Vagina (tissue), 2 donors: ENCODE measurements around the gene ZNF680.

ENCODE experiments used
- POLR2A ChIP-seq, 2 donors: fragments of 450-650 bp; IDR thresholded peaks; one replicate each; pipeline ENCODE4 v1.6.1; 2017; ENCODE audit warnings: antibody characterized with exemption in 2 of 2, mild to moderate bottlenecking in 2 of 2, moderate library complexity in 2 of 2
- TF ChIP-seq, protein P1 (sequence below), 3 experiments: fragments of 450-650 bp in 2 of 3; fragments of 200-600 bp in 1 of 3; sonication (generic) in 1 of 3; IDR thresholded peaks; one replicate each; pipeline ENCODE4 v1.5.1; 2017 to 2019; ENCODE audit warnings: antibody characterized with exemption in 3 of 3, mild to moderate bottlenecking in 2 of 3, moderate library complexity in 2 of 3

DNA sequence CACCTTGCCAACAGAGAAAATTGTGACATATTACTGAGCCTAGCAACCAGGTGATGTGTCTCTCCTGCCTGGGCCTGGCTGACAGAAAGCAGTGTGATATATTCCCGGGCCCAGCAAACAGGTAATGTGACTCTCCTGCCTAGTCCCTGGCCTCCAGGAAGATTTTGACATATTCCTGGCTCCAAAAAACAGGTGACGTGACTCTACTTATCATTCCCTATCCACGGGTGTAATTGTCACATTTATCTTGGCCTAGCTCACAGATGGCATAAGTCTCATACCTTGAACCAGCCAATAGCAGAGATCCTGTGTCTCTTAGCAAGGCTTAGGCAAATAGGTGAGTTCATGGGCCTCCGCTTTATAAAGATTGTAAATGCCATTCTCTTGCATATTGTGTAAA, 49.6 kb upstream of the ZNF680 start:
- TF ChIP-seq, protein P1, sequence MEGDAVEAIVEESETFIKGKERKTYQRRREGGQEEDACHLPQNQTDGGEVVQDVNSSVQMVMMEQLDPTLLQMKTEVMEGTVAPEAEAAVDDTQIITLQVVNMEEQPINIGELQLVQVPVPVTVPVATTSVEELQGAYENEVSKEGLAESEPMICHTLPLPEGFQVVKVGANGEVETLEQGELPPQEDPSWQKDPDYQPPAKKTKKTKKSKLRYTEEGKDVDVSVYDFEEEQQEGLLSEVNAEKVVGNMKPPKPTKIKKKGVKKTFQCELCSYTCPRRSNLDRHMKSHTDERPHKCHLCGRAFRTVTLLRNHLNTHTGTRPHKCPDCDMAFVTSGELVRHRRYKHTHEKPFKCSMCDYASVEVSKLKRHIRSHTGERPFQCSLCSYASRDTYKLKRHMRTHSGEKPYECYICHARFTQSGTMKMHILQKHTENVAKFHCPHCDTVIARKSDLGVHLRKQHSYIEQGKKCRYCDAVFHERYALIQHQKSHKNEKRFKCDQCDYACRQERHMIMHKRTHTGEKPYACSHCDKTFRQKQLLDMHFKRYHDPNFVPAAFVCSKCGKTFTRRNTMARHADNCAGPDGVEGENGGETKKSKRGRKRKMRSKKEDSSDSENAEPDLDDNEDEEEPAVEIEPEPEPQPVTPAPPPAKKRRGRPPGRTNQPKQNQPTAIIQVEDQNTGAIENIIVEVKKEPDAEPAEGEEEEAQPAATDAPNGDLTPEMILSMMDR (IDR thresholded peaks at IDR 0.05): no peak
- TF ChIP-seq POLR2A (IDR thresholded peaks at IDR 0.05): no peak
